ENCODE results near the gene SMIM29.

DNA sequence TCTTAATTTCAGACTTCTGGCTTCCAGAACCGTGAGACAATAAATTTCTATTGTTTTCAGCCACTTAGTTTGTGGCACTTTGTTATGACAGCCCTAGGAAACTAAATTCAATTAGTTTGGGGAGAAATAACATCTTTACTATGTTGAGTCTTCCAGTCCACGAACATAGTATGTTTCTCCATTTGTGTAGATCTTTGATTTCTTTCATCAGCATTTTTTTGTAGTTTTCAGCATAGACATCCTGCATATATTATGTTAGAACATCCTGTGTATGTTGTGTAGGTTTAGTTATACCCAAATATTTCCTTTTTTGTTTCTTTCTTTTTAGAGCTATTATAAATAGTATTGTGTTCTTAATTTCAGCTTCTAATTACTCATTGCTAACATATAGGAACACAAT lies 30.1 kb downstream of the SMIM29 start:
- TF ChIP-seq, protein P1, sequence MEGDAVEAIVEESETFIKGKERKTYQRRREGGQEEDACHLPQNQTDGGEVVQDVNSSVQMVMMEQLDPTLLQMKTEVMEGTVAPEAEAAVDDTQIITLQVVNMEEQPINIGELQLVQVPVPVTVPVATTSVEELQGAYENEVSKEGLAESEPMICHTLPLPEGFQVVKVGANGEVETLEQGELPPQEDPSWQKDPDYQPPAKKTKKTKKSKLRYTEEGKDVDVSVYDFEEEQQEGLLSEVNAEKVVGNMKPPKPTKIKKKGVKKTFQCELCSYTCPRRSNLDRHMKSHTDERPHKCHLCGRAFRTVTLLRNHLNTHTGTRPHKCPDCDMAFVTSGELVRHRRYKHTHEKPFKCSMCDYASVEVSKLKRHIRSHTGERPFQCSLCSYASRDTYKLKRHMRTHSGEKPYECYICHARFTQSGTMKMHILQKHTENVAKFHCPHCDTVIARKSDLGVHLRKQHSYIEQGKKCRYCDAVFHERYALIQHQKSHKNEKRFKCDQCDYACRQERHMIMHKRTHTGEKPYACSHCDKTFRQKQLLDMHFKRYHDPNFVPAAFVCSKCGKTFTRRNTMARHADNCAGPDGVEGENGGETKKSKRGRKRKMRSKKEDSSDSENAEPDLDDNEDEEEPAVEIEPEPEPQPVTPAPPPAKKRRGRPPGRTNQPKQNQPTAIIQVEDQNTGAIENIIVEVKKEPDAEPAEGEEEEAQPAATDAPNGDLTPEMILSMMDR (conservative IDR thresholded peaks at IDR 0.05; ENCODE audit: low read depth, low read length): no peak
- no peak for TF ChIP-seq EZH2 (IDR thresholded peaks at IDR 0.05; ENCODE audit: borderline replicate concordance, low read depth, low read length, poor library complexity, severe bottlenecking)
